Esophagus muscularis mucosa (tissue), 3 donors: ENCODE data around the gene SNX27.
"Not testable (repeated sequence)": the region's sequence is repeated elsewhere in the genome, so short reads cannot be mapped to it uniquely, and the experiment has no call there.

ENCODE experiments used
- POLR2AphosphoS5 ChIP-seq, 2 donors: sonication (generic); formaldehyde crosslinking; IDR thresholded peaks; one replicate each; pipeline ENCODE4 v1.6.1; 2017; ENCODE audit warnings: antibody characterized with exemption in 2 of 2
- TF ChIP-seq, protein P1 (sequence below), 3 experiments: fragments of 200-600 bp in 2 of 3; fragments of 450-650 bp in 1 of 3; sonication (generic) in 2 of 3; IDR thresholded peaks; one replicate each; pipeline ENCODE4 v1.5.1; 2017 to 2019; ENCODE audit warnings: antibody characterized with exemption in 3 of 3, mild to moderate bottlenecking in 2 of 3, moderate library complexity in 1 of 3

DNA sequence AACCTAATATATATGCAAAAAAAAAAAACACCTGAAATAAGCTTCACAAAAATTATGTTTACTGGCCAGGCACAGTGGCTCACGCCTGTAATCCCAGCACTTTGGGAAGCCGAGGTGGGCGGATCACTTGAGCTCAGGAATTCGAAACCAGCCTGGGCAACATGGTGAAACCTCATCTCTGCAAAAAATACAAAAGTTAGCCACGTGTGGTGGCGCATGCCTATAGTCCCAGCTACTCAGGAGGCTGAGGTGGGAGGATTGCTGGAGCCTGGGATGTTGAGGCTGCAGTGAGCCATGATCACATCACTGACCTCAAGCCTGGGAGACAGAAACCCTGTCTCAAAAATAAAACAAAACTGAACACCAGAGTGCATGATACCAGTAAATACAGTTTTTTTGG lies 7.1 kb downstream of the SNX27 start:
- not testable (repeated sequence) for TF ChIP-seq POLR2AphosphoS5 (IDR thresholded peaks at IDR 0.05)
- TF ChIP-seq, protein P1, sequence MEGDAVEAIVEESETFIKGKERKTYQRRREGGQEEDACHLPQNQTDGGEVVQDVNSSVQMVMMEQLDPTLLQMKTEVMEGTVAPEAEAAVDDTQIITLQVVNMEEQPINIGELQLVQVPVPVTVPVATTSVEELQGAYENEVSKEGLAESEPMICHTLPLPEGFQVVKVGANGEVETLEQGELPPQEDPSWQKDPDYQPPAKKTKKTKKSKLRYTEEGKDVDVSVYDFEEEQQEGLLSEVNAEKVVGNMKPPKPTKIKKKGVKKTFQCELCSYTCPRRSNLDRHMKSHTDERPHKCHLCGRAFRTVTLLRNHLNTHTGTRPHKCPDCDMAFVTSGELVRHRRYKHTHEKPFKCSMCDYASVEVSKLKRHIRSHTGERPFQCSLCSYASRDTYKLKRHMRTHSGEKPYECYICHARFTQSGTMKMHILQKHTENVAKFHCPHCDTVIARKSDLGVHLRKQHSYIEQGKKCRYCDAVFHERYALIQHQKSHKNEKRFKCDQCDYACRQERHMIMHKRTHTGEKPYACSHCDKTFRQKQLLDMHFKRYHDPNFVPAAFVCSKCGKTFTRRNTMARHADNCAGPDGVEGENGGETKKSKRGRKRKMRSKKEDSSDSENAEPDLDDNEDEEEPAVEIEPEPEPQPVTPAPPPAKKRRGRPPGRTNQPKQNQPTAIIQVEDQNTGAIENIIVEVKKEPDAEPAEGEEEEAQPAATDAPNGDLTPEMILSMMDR (IDR thresholded peaks at IDR 0.05): not testable (repeated sequence)
